NCI-H345 treated with DMSO at 0.1 percent for 48 hours (cell line): ENCODE data around the gene ELAC2.

Experiments
- DNase-seq: peaks from one replicate; lab custom pipeline; 2025; ENCODE audit not compliant: unreplicated experiment; lab: John Stamatoyannopoulos, UW

The ELAC2 gene

DNA sequence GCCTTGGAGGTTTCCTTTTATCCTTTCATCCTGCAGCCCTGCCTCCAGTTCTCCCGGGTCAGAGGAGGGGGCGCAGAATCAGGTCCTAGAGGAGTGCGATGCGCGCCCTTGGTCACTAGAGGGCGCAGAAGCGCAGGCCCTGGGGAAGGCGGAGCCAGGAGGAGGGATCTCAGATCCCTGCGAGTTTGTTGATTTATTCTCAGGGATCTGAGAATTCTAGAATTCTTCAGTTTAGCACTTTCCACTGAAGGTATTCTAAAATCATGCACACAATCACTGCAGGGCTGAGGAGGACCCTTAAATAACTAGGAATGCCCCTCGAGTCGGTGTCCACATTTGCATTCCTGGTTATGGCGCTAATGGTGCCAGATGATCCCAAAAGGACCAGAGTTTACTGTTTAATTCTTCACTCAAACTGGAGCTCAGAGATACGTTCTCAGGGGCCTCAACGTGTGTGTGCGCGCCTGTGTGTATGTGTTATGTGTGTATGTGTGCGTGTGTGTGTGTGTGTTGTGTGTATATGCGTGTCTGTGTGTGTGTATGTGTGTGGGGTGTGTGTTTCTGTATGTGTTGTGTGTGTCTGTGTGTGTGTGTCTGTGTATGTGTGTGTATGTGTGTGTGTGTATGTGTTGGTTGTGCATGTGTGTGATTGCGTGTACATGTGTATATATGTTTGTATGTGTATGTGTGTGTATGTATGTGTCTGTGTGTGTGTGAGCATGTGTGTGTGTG is 6.9 kb upstream of the ELAC2 start:
- DNase-seq: no peak

DNA sequence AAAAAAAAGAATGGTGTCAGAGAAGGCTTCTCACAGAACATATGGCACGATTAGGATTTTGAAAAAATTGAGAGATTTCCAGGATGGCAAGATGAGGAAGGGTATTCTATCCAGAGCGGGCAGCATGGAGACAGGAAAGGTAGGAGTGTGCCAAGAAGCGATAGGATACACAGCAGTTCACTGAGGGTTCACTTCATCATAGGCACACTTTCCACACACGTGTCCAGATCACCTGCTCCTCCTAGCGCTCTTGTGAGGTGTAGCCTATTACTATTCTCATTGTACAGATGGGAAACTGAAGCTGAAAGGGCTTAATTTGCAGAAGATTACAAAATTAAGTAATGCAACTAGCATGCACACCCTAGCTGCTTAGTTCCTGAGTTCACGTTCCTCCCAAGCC is 6.2 kb upstream of the ELAC2 start:
- no peak for DNase-seq

GRCh38 chr17:13016881-13017654 is 759 bp downstream of the ELAC2 start:
- no peak for DNase-seq

DNA sequence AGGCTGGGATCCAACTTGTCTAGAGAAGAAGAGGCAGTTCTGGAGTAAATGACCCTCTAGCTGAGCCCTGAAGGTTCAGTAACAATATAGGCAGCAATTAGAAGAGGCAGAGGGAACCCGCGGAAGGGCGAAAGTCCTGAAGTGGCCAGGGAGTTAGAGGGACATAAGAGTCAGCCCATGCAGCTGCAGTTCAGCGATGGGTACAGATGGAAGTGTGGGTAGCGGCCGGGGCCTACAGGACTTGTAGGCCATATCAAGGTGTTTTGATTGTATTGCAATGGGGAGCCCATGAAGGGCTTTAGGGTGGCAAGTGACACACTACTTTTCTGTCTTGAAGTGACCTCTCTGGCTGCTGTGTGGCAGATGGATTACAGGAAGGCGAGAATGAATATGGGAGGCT is 3.0 kb downstream of the ELAC2 start:
- no peak for DNase-seq

GRCh38 chr17:13010959-13011358 is 6.9 kb downstream of the ELAC2 start:
- no peak for DNase-seq

DNA sequence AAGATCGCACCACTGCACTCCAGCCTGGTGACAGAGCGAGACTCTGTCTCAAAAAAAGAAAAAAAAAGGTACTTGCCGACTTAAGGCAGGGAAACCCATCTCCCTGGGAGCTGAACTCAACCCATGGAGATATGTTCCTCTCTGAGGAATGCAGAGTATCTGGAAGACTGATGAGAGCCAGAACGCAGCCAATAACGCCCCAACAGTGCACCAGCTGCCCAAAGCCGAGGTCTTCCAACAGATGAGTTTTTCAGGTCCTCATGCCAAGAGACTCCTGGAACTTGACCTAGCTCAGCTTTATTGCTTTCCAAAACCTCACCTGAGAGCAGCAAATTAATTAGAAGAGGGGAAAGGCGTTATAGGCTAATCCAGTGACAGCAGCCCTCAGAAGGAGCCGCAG is 9.4 kb downstream of the ELAC2 start:
- no peak for DNase-seq

DNA sequence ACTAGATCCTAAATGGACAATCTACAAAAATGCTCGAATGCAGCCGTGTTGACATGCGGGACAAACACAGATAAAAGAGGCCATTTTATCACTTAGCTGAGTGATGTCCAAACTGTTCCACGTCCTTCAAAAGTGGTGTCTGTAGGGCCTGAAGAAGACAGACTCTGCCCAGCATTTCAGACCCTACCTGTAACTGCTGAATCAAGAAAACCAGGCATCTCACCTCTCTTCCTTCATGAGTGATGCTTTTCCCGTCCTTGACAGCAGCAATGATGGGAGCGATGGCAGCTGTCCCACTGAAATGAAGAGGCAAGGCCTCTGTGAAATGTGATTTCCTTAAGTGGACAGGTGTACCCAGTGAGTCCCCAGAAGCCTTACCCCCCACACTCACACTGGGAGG is 12.3 kb downstream of the ELAC2 start:
- DNase-seq: no peak

- no peak for DNase-seq
Measured at GRCh38 chr17:13004336-13004735, 13.5 kb downstream of the ELAC2 start.

GRCh38 chr17:13003927-13004326 is 13.9 kb downstream of the ELAC2 start:
- DNase-seq: no peak

DNA sequence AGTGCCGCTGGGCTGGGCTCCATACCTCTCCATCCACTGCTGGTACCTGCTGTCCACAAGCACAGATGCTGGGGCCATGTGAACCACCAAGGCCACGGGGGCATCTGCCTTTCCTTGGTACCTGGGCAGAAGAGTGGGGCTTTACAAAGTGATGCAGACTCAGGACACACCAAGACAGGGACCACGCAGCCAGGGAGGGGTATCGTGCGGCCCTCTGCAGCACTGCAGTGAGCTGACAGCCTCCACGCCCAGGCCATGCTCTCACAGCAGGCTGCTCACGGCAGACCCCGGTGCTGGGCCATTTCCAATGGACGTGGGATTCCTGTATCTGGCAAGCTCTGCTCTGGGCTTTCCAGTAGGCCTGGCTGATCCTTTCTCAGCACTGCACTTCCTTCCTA is 14.4 kb downstream of the ELAC2 start:
- DNase-seq: no peak

DNA sequence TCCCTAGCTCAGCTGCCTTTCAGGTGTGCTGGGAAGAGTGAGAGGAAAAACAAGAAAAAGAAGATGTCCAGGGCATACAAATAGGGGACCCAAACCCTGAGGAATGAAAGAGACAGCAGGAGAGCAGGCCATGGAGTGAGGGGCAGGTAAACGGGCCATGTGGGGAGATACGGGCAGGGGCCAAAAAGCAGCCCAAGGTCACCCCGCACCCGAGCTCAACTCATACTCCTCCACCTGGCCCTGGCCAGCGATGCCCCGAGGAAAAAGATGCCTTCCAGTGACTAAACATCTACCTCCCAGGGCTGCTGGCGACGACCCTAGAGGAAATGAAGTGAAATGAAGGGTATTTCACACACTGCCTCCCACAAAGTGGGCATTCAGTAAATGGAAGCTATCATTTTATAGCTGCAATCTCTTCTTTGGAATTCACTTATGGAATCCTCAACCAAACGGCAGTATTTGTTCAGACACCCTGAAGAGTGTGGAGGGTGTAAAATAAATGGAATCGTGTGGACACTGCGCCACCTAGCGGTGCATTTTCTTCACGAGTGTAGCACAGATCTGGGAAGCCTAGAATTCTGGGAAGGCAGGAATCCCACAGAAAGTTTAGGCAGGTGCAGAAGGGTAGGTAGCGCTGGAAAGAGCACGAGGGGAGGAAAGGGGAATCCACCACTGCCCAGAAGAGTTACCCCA is 14.9 kb downstream of the ELAC2 start:
- peak; percentile 7 for DNase-seq

GRCh38 chr17:13001991-13002615 is 15.7 kb downstream of the ELAC2 start:
- peak; percentile 60 for DNase-seq

GRCh38 chr17:13000561-13000960 is 17.3 kb downstream of the ELAC2 start:
- no peak for DNase-seq

DNA sequence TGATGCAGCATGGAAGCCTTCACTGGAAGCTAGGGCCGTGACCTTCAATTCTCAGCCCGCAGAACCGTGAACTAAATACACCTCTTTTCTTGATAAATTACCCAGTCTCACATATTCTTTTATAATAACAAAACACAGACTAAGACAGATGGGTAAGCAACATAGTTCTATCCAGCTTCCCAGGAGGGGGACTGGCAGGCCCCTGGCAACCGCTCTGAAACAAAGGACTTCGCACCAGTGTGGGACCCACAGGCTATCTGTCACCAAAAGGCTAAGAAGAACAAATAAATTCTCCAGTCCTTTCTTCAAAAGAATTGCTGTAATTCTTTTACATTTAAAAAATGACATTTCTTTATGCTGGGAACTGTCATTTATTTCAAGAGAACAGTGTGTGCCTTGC is 19.0 kb downstream of the ELAC2 start:
- DNase-seq: no peak

DNA sequence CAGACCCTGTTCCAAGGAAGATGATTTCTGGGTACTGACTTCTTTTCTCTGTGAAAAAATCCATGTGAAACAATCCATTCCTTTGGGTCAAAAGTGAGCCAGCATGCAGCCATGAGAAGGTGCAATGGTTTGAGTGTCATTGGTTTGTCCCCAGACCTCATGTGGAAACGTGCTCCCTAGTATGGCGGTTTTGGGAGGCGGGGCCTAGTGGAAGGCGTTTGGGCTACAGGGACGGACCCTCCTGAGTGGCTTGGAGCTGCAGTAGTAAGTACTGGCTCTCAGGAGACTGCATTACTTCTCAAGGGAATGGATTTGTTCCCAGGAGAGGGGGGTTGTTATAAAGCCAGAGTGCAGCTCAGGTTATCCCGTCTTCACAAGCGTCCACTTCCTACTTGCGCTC is 19.4 kb downstream of the ELAC2 start:
- no peak for DNase-seq

DNA sequence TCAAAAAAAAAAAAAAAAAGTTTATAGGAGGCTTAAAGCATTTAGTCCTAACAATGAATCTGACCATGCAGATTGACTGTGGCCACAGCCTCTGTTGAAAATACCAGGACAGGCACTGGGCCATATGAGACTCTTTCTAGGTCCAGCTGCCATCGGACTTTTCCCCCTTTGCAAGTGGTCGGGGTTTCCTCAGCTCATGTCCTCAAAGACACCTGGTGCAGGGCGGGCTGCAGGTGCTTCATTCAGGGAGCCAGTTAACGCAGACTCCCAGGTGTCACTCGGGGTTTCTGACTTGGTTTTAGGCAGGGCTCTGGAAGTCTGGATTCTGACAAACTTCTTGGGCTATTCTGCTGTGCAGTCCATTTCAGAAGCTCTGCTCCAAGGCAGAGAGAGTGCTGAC is 20.9 kb downstream of the ELAC2 start:
- DNase-seq: no peak

DNA sequence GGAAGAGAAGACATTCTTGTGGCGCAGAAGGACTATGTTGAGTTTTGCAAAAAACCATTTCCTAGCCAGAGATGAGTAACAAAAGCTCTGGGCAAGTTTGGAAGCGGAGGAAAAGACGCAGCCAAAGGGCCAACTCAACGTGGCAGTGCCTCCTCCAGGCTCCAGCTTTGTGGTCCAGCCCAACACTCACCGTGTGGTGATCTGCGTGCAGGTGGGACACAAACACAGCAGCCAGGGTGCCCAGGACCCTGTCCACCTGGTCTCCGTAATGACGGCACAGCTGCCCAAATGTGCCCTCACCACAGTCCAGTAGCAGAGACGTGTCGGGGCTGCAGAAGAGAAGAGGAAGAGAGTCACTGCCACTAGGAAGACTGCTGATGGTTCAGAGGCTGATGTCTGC is 21.5 kb downstream of the ELAC2 start:
- no peak for DNase-seq

GRCh38 chr17:12995896-12996295 is 21.9 kb downstream of the ELAC2 start:
- DNase-seq: no peak

- DNase-seq: no peak
Measured at GRCh38 chr17:12995106-12995895, 22.5 kb downstream of the ELAC2 start.

DNA sequence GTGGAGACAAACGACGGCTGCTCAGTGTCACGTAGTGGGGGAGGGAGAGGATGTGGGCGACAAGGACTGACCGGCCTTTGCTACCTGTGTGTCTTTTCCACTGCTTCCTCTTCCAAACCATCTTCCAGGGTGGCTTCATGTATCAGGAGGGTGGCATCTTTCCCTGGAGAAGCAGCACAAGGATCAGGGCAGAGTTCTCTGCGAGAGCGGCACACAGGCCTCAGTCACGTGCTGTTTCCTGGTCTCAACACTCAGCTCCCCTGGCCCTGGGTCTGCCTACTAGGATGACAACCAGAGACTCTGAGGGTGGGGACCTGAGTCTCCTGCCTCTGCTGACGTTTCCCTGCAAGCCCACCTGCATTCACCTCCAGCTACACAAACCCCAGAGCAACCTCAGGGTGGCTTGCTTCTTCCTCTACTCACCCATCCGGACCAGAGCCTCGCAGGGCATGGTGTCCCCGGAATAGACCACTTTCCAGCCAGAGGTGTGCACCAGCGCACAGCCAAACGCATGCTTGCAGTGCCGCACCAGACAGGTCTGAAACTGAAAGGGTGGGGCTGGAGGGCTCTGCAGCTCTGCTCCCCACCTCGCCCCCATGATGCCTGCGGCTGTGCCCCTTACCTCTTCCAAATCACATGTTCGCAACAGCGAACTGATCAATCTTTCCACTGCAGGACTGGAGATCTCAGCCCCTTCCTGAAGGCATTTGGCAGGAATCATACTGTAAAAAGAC is 23.3 kb downstream of the ELAC2 start:
- no peak for DNase-seq
